Panc1 (cell line): Measurements from ENCODE around the gene ARHGEF28. TPM values are rescaled to one million over a fixed set of nuclear protein-coding genes. Genes with fewer than 3 reads are reported as not detected.

Experiments used
- ATAC-seq: fragments of 200-7000 bp; cut with Tn5 transposase; 2 replicates; pipeline ENCODE4 v1.9.1; 2020; ENCODE audit warnings: mild to moderate bottlenecking, moderate library complexity
- BruUV-seq: library from RNA; stranded (reverse); fragments of 400-500 nt; replicated peaks from 2 replicates; lab custom pipeline; 2021; lab: Mats Ljungman, UMichigan
- CTCF ChIA-PET: fragments of 300-600 bp; sonication (Branson Sonifier 250); formaldehyde crosslinking; loops from one replicate; lab custom pipeline; 2022; ENCODE audit warnings: antibody characterized with exemption; lab: Charles Lee
- POLR2A ChIA-PET: fragments of 300-600 bp; sonication (Branson Sonifier 250); formaldehyde crosslinking; loops from one replicate; lab custom pipeline; 2022; ENCODE audit warnings: antibody characterized with exemption; lab: Charles Lee
- DNase-seq: peaks from one replicate; pipeline ENCODE4 v3.0.0-alpha.2; 2010; ENCODE audit warnings: low read depth, low spot score
- H3K27ac ChIP-seq: 2 replicates; pipeline ENCODE4 v1.5.1; 2011; ENCODE audit warnings: mild to moderate bottlenecking, low read length, inconsistent platforms
- H3K27me3 ChIP-seq: fragments of 200-500 bp; sonication (Bioruptor generic); 2 replicates; pipeline ENCODE4 v1.6.0; 2014; ENCODE audit warnings: low read length, inconsistent platforms; ENCODE audit not compliant: control insufficient read depth, insufficient read depth
- H3K36me3 ChIP-seq: fragments of 200-500 bp; sonication (Bioruptor generic); 2 replicates; pipeline ENCODE4 v1.5.1; 2014; ENCODE audit warnings: inconsistent platforms, mild to moderate bottlenecking, low read length, moderate library complexity; ENCODE audit not compliant: control insufficient read depth, insufficient read depth
- H3K4me1 ChIP-seq: 2 replicates; pipeline ENCODE4 v1.5.1; 2011; ENCODE audit warnings: inconsistent platforms, mild to moderate bottlenecking, low read length, moderate library complexity; ENCODE audit not compliant: control insufficient read depth, insufficient read depth
- H3K4me3 ChIP-seq, 2 experiments: 2 replicates each; pipeline ENCODE4 v1.5.1; 2011 to 2012; ENCODE audit warnings: low read depth in 2 of 2, low read length in 2 of 2, mild to moderate bottlenecking in 2 of 2, inconsistent platforms in 1 of 2, moderate library complexity in 1 of 2
- H3K9me3 ChIP-seq: fragments of 200-500 bp; sonication (Bioruptor generic); 2 replicates; pipeline ENCODE4 v1.5.1; 2014; ENCODE audit warnings: low read depth, mild to moderate bottlenecking, inconsistent platforms, low read length, moderate library complexity; ENCODE audit not compliant: control insufficient read depth, insufficient read depth
- POLR2AphosphoS5 ChIP-seq: IDR thresholded peaks from 2 replicates; pipeline ENCODE4 v1.6.1; 2012; ENCODE audit warnings: mild to moderate bottlenecking, low read depth, low read length, moderate library complexity
- SIN3A ChIP-seq: IDR thresholded peaks from 2 replicates; pipeline ENCODE4 v1.6.1; 2012; ENCODE audit warnings: low read depth, mild to moderate bottlenecking, low read length, moderate library complexity, borderline replicate concordance; ENCODE audit not compliant: insufficient read depth
- TCF7L2 ChIP-seq: IDR thresholded peaks from 2 replicates; pipeline ENCODE4 v1.6.1; 2011; ENCODE audit warnings: mild to moderate bottlenecking, low read depth, low read length, inconsistent platforms
- in situ Hi-C: cut with HindIII; loops from 2 replicates; pipeline ENCODE4 v1.10.0; 2016; ENCODE audit warnings: low sequenced_read_pairs, low pct_unique_long_range_greater_than_20kb
- intact Hi-C: fragments of 100-400 bp; cut with micrococcal nuclease; formaldehyde crosslinking; loops from one replicate; pipeline ENCODE4 v1.10.0; 2022; ENCODE audit not compliant: unreplicated experiment
- total RNA-seq: library from RNA; stranded (reverse); gene quantifications from one replicate; pipeline ENCODE4 v1.2.1, GENCODE V29; 2021; ENCODE audit not compliant: unreplicated experiment
- TF ChIP-seq, protein P1 (sequence below), 2 experiments: IDR thresholded peaks; 2 replicates each; pipeline ENCODE4 v1.6.1; 2011 to 2012; ENCODE audit warnings: low read depth in 2 of 2, control low read depth in 1 of 2, low read length in 1 of 2, mild to moderate bottlenecking in 1 of 2, moderate library complexity in 1 of 2; ENCODE audit not compliant: insufficient read depth in 1 of 2
- TF ChIP-seq, protein P2 (sequence below): fragments of 450-650 bp; IDR thresholded peaks from 2 replicates; pipeline ENCODE4 v1.5.1; 2017; ENCODE audit warnings: mild to moderate bottlenecking

Gene ARHGEF28
- total RNA-seq, 1 experiment from 2014 or later: 34.8 TPM

DNA sequence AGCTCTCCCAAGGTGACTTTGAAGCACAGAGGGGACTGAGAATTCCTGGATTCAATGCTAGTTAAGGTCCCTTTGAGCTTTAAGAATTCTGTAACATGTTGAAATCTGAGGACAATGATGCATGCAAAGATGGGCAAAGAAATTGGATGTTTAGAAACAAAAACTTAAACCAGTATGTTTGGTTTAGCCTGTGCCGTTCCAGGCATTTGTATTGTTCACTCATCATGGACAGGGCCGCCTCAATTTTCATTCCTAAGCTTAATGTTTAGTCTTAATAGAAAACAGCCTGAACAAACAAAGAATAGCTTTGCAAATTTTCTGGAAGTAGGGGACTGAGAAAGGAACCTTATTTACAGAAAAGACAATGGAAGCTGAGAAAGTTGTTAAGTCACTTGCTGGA lies 267.8 kb downstream of the ARHGEF28 start:
- POLR2A ChIA-PET: no interaction called here
- intact Hi-C loops (no loop called here), in situ Hi-C loops (no loop called here)
- H3K27me3 ChIP-seq: no peaks in the 10 kb centered on the region
- no peak overlapping the region for H3K4me3 ChIP-seq
- no TSS peak for BruUV-seq
- H3K9me3 ChIP-seq: no peaks in the 10 kb centered on the region
- CTCF ChIA-PET: no interaction called here
- H3K36me3 ChIP-seq: peaks cover 5% of the 10 kb centered on the region
- no peak overlapping the region for H3K27ac ChIP-seq
- H3K4me1 ChIP-seq: no peaks in the 10 kb centered on the region
- TF ChIP-seq SIN3A (no peak), POLR2AphosphoS5 (no peak), TCF7L2 (no peak)
- TF ChIP-seq, protein P1, sequence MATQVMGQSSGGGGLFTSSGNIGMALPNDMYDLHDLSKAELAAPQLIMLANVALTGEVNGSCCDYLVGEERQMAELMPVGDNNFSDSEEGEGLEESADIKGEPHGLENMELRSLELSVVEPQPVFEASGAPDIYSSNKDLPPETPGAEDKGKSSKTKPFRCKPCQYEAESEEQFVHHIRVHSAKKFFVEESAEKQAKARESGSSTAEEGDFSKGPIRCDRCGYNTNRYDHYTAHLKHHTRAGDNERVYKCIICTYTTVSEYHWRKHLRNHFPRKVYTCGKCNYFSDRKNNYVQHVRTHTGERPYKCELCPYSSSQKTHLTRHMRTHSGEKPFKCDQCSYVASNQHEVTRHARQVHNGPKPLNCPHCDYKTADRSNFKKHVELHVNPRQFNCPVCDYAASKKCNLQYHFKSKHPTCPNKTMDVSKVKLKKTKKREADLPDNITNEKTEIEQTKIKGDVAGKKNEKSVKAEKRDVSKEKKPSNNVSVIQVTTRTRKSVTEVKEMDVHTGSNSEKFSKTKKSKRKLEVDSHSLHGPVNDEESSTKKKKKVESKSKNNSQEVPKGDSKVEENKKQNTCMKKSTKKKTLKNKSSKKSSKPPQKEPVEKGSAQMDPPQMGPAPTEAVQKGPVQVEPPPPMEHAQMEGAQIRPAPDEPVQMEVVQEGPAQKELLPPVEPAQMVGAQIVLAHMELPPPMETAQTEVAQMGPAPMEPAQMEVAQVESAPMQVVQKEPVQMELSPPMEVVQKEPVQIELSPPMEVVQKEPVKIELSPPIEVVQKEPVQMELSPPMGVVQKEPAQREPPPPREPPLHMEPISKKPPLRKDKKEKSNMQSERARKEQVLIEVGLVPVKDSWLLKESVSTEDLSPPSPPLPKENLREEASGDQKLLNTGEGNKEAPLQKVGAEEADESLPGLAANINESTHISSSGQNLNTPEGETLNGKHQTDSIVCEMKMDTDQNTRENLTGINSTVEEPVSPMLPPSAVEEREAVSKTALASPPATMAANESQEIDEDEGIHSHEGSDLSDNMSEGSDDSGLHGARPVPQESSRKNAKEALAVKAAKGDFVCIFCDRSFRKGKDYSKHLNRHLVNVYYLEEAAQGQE (IDR thresholded peaks at IDR 0.05; ENCODE audit: insufficient read depth in 1 of 2, low read depth in 2 of 2, low read length in 1 of 2): no peak
- TF ChIP-seq, protein P2, sequence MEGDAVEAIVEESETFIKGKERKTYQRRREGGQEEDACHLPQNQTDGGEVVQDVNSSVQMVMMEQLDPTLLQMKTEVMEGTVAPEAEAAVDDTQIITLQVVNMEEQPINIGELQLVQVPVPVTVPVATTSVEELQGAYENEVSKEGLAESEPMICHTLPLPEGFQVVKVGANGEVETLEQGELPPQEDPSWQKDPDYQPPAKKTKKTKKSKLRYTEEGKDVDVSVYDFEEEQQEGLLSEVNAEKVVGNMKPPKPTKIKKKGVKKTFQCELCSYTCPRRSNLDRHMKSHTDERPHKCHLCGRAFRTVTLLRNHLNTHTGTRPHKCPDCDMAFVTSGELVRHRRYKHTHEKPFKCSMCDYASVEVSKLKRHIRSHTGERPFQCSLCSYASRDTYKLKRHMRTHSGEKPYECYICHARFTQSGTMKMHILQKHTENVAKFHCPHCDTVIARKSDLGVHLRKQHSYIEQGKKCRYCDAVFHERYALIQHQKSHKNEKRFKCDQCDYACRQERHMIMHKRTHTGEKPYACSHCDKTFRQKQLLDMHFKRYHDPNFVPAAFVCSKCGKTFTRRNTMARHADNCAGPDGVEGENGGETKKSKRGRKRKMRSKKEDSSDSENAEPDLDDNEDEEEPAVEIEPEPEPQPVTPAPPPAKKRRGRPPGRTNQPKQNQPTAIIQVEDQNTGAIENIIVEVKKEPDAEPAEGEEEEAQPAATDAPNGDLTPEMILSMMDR: no peak
- no peak for ATAC-seq
- DNase-seq: no peak

DNA sequence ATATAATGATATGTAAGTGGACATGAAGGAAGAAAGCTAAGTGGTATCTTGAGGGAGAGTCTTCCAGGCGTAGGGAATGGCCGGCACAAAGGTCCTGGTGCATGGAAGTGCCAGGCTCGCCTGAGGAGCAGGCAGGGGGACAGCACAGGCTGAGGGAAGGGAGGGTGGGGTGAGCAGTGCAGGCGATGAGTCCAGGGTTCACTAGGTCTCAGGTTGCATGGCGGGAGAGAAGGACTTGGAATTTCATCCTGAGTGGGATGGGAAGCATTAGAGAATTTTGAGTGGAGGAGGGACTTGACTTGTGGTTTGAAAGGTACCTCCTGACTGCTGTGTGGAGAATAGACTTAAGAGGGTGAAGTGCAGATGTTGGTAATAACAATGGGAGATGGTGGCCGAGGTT lies 268.9 kb downstream of the ARHGEF28 start:
- H3K36me3 ChIP-seq: peaks cover 4% of the 10 kb centered on the region; the same call in 1 of the 2 replicates
- no peak for DNase-seq
- no peaks in the 10 kb centered on the region for H3K9me3 ChIP-seq
- TF ChIP-seq POLR2AphosphoS5 (no peak), SIN3A (no peak), TCF7L2 (no peak)
- TF ChIP-seq, protein P1 (IDR thresholded peaks at IDR 0.05; ENCODE audit: insufficient read depth in 1 of 2, low read depth in 2 of 2, low read length in 1 of 2): no peak
- TF ChIP-seq, protein P2: no peak
- no peaks in the 10 kb centered on the region for H3K27me3 ChIP-seq
- intact Hi-C loops: no loop called here
- H3K27ac ChIP-seq: no peak overlapping the region
- in situ Hi-C loops: no loop called here
- CTCF ChIA-PET: no interaction called here
- no TSS peak for BruUV-seq
- POLR2A ChIA-PET: no interaction called here
- H3K4me3 ChIP-seq: no peak overlapping the region
- no peaks in the 10 kb centered on the region for H3K4me1 ChIP-seq
- no peak for ATAC-seq
